H1 (cell line): ENCODE data around the gene TSHZ2. TPM values are rescaled to one million over a fixed set of nuclear protein-coding genes. Genes with fewer than 3 reads are reported as not detected.

ENCODE experiments used
- EGR1 ChIP-seq: IDR thresholded peaks from 2 replicates; pipeline ENCODE4 v1.6.1; 2011; ENCODE audit warnings: low read depth, low read length, borderline replicate concordance
- EP300 ChIP-seq, 2 experiments: IDR thresholded peaks; 1 replicate in 1 of 2; 2 replicates in 1 of 2; pipeline ENCODE4 v1.6.1; 2011 to 2012; ENCODE audit warnings: low read depth in 2 of 2, low read length in 2 of 2, mild to moderate bottlenecking in 2 of 2, borderline replicate concordance in 1 of 2, inconsistent platforms in 1 of 2, moderate library complexity in 1 of 2
- MAX ChIP-seq: IDR thresholded peaks from 2 replicates; pipeline ENCODE4 v1.6.1; 2012; ENCODE audit warnings: inconsistent platforms
- SAP30 ChIP-seq: fragments of 300-600 bp; sonication (generic); IDR thresholded peaks from 2 replicates; pipeline ENCODE4 v1.7.1; 2012; ENCODE audit warnings: low read length, moderate library complexity, mild to moderate bottlenecking, inconsistent platforms; ENCODE audit not compliant: insufficient read depth, insufficient replicate concordance
- SP2 ChIP-seq: IDR thresholded peaks from 2 replicates; pipeline ENCODE4 v1.6.1; 2012; ENCODE audit warnings: mild to moderate bottlenecking, low read length, inconsistent platforms
- TCF12 ChIP-seq: IDR thresholded peaks from 2 replicates; pipeline ENCODE4 v1.6.1; 2011; ENCODE audit warnings: low read depth, mild to moderate bottlenecking, low read length
- polyA plus RNA-seq, 7 experiments: library from polyadenylated mRNA; depleted of rRNA in 3 of 7; stranded (reverse) in 5 of 7; unstranded in 2 of 7; fragments of >200 nt in 5 of 7; fragments of 200-250 nt in 2 of 7; gene quantifications; 1 replicate in 5 of 7; 2 replicates in 1 of 7; 4 replicates in 1 of 7; pipeline versions ENCODE4 v1.2.1 to v1.2.3, GENCODE V29; 2011 to 2013; ENCODE audit warnings: missing spikeins in 2 of 7, mixed read lengths in 2 of 7
- total RNA-seq: library from RNA; stranded (reverse); fragmentation: NEBNext Ultra II Directional; extraction: Animal tissue kit (Norgen Biotek cat#: 25700); gene quantifications from 2 replicates; pipeline ENCODE4 v1.2.1, GENCODE V29; 2021

Gene TSHZ2
- total and polyA plus RNA-seq, 2 of the 8 experiments (the other 6 are each of a cell fraction or from before 2014, with no cell fraction given), result 0.14 to 0.30 TPM

GRCh38 chr20:53220482-53221307 lies 248.5 kb downstream of the TSHZ2 start (continued):
- TF ChIP-seq EGR1, result no peak
- TF ChIP-seq MAX, result no peak
- TF ChIP-seq SAP30, result no peak
- no peak for TF ChIP-seq SP2
- no peak for TF ChIP-seq TCF12
- TF ChIP-seq EP300 (IDR thresholded peaks at IDR 0.05; ENCODE audit: borderline replicate concordance in 1 of 2, low read depth in 2 of 2, low read length in 2 of 2), result no peak
